Measurements from ENCODE around the gene CDK18.

- TF ChIP-seq SUZ12 (IDR thresholded peaks at IDR 0.05; ENCODE audit: extremely low read depth, insufficient read depth, insufficient read length) = no peak
- no peak for TF ChIP-seq ZNF274 (IDR thresholded peaks at IDR 0.05; ENCODE audit: low read depth, low read length)
- TF ChIP-seq YY1 (IDR thresholded peaks at IDR 0.05; ENCODE audit: insufficient read depth, insufficient read length) = no peak
Measured at GRCh38 chr1:205531191-205532025, 26.9 kb downstream of the CDK18 start.

All from NT2/D1 (cell line).